ENCODE results near the gene PTPN14.

GRCh38 chr1:214493126-214493796, 58.1 kb downstream of the PTPN14 start:
- TF ChIP-seq CTCF (IDR thresholded peaks at IDR 0.05; ENCODE audit: control extremely low read depth in 1 of 3, insufficient read depth in 1 of 3, low read depth in 1 of 3, low read length in 3 of 3) (no peak), YY1 (IDR thresholded peaks at IDR 0.05; ENCODE audit: low read depth, low read length) (no peak)
